Progenitor cell of endocrine pancreas (in vitro differentiated cells): Measurements from ENCODE around the gene TSTD2. TPM values are rescaled to one million over a fixed set of nuclear protein-coding genes. Genes with fewer than 3 reads are reported as not detected.

Source experiments
- DNase-seq: peaks from one replicate; pipeline ENCODE4 v3.0.0; 2021; ENCODE audit warnings: low spot score; ENCODE audit not compliant: unreplicated experiment
- H3K27ac Mint-ChIP-seq: 2 replicates; pipeline ENCODE4 v1.8.0; 2021; ENCODE audit warnings: mild to moderate bottlenecking, moderate library complexity, mixed read lengths
- H3K27me3 Mint-ChIP-seq: 2 replicates; pipeline ENCODE4 v1.8.0; 2021; ENCODE audit warnings: mixed read lengths
- H3K36me3 Mint-ChIP-seq: 2 replicates; pipeline ENCODE4 v1.8.0; 2022; ENCODE audit warnings: mixed read lengths; ENCODE audit not compliant: insufficient read depth
- H3K4me1 Mint-ChIP-seq: 2 replicates; pipeline ENCODE4 v1.8.0; 2021; ENCODE audit warnings: low read depth, mixed read lengths
- H3K4me3 Mint-ChIP-seq: 2 replicates; pipeline ENCODE4 v1.8.0; 2021; ENCODE audit warnings: low read depth, mild to moderate bottlenecking, moderate library complexity, mixed read lengths
- H3K9me3 Mint-ChIP-seq: 2 replicates; pipeline ENCODE4 v1.8.0; 2021; ENCODE audit warnings: low read depth, mixed read lengths
- CTCF ChIP-seq: fragments of 200-600 bp; sonication (generic); IDR thresholded peaks from one replicate; pipeline ENCODE4 v1.5.0; 2021; ENCODE audit warnings: antibody characterized with exemption, mild to moderate bottlenecking; ENCODE audit not compliant: unreplicated experiment
- total RNA-seq: library from RNA; stranded (reverse); gene quantifications from 2 replicates; pipeline ENCODE4 v1.2.1, GENCODE V29; 2021

TSTD2 gene
- total RNA-seq, 1 donor from 2014 or later, result 44.7 TPM

DNA sequence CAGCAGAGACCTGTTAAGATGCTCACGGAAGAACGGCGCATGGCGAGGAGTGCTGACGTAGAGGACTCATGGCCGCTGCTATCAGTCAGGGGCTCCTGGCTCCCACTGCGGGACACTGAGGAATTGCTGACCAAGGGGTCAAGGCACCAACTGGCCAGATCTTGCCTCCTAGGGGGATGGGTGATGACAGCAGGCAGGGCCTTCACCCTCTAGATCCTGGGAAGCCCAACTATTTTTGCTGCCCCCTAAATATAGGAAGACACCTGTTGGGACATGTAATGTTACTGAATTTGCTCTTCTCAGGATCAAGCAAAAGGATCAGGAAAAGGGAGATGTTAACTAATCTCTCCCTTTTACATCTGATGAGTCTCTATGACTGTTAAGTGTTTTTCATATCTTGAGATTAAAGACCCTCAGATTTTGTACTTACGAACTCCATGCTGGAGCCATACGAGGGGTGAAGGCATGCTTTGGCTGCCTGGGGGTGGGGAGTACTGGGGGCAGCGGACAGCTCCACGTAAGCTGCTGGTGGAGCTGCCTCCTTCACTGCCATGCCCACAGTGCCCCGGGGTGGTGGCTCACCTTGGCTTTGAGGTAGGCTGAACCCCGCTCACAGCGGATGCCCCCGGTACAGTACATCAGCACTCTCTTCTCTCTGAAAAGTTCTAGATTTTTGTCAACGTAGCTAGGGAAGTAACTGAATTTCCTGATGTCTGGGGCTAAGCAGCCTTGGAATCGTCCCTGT, 28.1 kb downstream of the TSTD2 start:
- no peaks in the 10 kb centered on the region for H3K9me3 Mint-ChIP-seq
- no peak overlapping the region for H3K27ac Mint-ChIP-seq
- H3K27me3 Mint-ChIP-seq, result no peaks in the 10 kb centered on the region
- H3K4me1 Mint-ChIP-seq, result no peaks in the 10 kb centered on the region
- H3K4me3 Mint-ChIP-seq, result no peak overlapping the region
- no peak for TF ChIP-seq CTCF
- H3K36me3 Mint-ChIP-seq, result peaks cover 19% of the 10 kb centered on the region
- no peak for DNase-seq

GRCh38 chr9:97602430-97602829, 30.7 kb downstream of the TSTD2 start:
- TF ChIP-seq CTCF, result no peak
- Mint-ChIP-seq H3K27me3 (no peaks in the 10 kb centered on the region), H3K36me3 (peaks cover 19% of the 10 kb centered on the region), H3K9me3 (no peaks in the 10 kb centered on the region), H3K4me3 (no peak overlapping the region), H3K4me1 (peaks cover 8% of the 10 kb centered on the region), H3K27ac (no peak overlapping the region)
- no peak for DNase-seq

DNA sequence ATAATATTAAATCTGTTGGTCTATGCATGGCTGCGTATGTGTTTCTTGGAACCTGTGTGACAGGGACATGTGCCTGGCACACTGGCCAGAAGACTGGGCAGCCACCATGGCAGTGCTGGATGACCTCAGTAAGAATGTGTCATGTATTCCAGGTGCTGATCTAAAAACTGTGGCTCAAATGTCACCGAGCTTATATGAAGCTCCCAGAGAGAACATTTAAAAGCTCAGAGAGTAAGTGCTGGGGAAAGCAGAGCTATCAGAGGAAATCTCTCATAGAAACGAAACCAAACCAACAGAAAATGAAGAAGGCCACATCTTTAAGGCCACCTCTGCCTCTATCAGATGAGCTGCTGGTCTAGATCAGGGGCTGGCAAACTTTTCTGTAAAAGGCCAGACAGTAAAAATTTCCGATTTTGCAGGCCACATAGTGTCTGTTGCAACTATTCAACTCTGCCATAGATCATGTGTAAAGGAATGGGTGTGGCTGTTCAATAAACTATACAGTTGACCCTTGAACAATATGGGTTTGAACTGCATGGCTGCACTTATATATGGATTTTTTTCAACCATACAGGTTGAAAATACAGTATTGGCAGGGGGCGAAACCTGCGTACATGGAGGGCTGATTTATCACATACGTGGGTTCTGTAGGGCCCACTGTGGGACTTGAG, 31.8 kb downstream of the TSTD2 start:
- TF ChIP-seq CTCF, result no peak
- H3K36me3 Mint-ChIP-seq, result peaks cover 16% of the 10 kb centered on the region
- no peaks in the 10 kb centered on the region for H3K27me3 Mint-ChIP-seq
- no peaks in the 10 kb centered on the region for H3K9me3 Mint-ChIP-seq
- DNase-seq, result no peak
- H3K27ac Mint-ChIP-seq, result no peak overlapping the region
- H3K4me3 Mint-ChIP-seq, result no peak overlapping the region
- peaks cover 8% of the 10 kb centered on the region for H3K4me1 Mint-ChIP-seq

- Mint-ChIP-seq H3K27me3 (no peaks in the 10 kb centered on the region), H3K4me1 (peaks cover 8% of the 10 kb centered on the region), H3K36me3 (peaks cover 17% of the 10 kb centered on the region), H3K4me3 (no peak overlapping the region), H3K9me3 (no peaks in the 10 kb centered on the region), H3K27ac (no peak overlapping the region)
- no peak for TF ChIP-seq CTCF
- DNase-seq, result no peak
Observed at GRCh38 chr9:97600531-97601227, 32.5 kb downstream of the TSTD2 start.

GRCh38 chr9:97599314-97599846, 33.8 kb downstream of the TSTD2 start:
- no peak overlapping the region for H3K4me3 Mint-ChIP-seq
- no peaks in the 10 kb centered on the region for H3K9me3 Mint-ChIP-seq
- TF ChIP-seq CTCF, result no peak
- peaks cover 16% of the 10 kb centered on the region for H3K36me3 Mint-ChIP-seq
- no peak for DNase-seq
- no peak overlapping the region for H3K27ac Mint-ChIP-seq
- H3K27me3 Mint-ChIP-seq, result no peaks in the 10 kb centered on the region
- H3K4me1 Mint-ChIP-seq, result peaks cover 8% of the 10 kb centered on the region
